ENCODE results near the gene GJB2. TPM values are rescaled to one million over a fixed set of nuclear protein-coding genes. Genes with fewer than 3 reads are reported as not detected.

Gene GJB2
- total and polyA plus RNA-seq, 2 of the 8 experiments (the other 6 are each of a cell fraction or from before 2014, with no cell fraction given) = 0.20 to 0.21 TPM

DNA sequence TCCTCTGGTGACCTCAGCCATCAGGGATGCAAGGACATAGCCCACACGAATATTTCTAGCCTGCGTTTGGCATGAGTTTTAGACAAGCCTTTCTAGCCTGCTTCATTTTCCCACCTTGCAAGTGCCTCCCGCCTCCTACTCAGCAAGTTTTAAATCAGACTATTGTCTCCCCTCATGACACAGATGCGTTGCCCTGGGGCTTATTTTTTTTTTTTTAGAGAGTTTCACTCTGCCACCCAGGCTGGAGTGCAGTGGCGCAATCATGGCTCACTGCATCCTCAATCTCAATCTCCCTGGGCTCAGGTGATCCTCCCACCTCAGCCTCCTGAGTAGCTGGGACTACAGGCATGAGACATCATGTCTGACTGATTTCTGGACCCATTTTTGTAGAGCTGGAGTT is 14.6 kb downstream of the GJB2 start (continued):
- TF ChIP-seq CEBPB (IDR thresholded peaks at IDR 0.05; ENCODE audit: low read depth, low read length) (no peak), JUN (IDR thresholded peaks at IDR 0.05; ENCODE audit: low read depth, low read length) (no peak), SAP30 (IDR thresholded peaks at IDR 0.05; ENCODE audit: insufficient read depth, insufficient replicate concordance, low read length) (no peak), KDM1A (IDR thresholded peaks at IDR 0.05; ENCODE audit: borderline replicate concordance, low read length) (no peak)
